ENCODE results near the gene CELSR1. TPM values are rescaled to one million over a fixed set of nuclear protein-coding genes. Genes with fewer than 3 reads are reported as not detected.

Gene CELSR1
- total RNA-seq, 1 donor from 2014 or later: 27.9 TPM

DNA sequence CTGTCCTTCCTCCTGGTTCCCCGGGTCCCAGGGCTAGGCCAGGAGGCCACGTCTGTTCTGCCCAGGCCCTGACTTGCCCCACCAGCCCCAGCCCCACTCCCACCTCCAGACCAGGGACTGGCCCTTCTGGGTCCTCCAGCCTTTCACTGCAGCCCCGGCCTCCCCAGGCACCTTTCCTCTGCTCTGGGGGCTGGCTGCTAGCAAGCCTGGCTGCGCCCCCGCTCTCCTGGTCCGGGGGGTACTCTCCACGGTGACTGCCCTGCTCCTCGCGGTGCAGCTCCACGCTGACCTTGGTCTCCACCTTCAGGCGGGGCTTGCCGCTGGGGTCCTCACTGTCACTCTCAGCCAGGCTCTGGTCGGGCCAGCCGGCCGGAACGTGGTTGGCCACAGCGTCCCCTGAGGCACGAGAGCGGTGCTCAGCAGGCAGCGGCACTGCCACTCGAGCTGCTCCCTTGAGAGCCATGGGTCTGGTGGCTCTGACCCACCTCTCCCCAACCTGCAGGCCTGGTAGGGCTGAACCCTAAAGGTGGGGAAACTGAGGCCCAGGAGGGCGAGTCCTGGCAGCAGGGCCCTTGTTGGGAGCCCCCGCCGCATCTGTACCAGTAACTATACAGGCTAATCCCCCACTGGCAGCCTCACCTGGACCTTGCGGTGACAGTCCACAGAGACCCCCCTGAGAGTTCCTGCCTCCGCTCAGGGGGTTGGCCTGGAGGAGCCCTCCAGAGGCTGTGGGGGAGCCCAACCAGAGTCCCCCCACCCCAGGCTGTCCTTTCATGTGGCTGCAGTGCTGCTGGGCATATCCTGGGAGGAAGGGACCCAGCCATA lies 172.9 kb downstream of the CELSR1 start:
- Mint-ChIP-seq H3K36me3 (ENCODE audit: low read depth) (peaks cover 7% of the 10 kb centered on the region), H3K27me3 (ENCODE audit: low read depth) (no peaks in the 10 kb centered on the region), H3K4me1 (ENCODE audit: low read depth) (no peaks in the 10 kb centered on the region), H3K9me3 (ENCODE audit: low read depth) (no peaks in the 10 kb centered on the region), H3K4me3 (ENCODE audit: unreplicated experiment) (no peak overlapping the region), H3K27ac (ENCODE audit: unreplicated experiment) (no peak overlapping the region)
- TF ChIP-seq, protein P1, sequence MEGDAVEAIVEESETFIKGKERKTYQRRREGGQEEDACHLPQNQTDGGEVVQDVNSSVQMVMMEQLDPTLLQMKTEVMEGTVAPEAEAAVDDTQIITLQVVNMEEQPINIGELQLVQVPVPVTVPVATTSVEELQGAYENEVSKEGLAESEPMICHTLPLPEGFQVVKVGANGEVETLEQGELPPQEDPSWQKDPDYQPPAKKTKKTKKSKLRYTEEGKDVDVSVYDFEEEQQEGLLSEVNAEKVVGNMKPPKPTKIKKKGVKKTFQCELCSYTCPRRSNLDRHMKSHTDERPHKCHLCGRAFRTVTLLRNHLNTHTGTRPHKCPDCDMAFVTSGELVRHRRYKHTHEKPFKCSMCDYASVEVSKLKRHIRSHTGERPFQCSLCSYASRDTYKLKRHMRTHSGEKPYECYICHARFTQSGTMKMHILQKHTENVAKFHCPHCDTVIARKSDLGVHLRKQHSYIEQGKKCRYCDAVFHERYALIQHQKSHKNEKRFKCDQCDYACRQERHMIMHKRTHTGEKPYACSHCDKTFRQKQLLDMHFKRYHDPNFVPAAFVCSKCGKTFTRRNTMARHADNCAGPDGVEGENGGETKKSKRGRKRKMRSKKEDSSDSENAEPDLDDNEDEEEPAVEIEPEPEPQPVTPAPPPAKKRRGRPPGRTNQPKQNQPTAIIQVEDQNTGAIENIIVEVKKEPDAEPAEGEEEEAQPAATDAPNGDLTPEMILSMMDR (IDR thresholded peaks at IDR 0.05): no peak
- DNase-seq (ENCODE audit: low spot score): no peak

DNA sequence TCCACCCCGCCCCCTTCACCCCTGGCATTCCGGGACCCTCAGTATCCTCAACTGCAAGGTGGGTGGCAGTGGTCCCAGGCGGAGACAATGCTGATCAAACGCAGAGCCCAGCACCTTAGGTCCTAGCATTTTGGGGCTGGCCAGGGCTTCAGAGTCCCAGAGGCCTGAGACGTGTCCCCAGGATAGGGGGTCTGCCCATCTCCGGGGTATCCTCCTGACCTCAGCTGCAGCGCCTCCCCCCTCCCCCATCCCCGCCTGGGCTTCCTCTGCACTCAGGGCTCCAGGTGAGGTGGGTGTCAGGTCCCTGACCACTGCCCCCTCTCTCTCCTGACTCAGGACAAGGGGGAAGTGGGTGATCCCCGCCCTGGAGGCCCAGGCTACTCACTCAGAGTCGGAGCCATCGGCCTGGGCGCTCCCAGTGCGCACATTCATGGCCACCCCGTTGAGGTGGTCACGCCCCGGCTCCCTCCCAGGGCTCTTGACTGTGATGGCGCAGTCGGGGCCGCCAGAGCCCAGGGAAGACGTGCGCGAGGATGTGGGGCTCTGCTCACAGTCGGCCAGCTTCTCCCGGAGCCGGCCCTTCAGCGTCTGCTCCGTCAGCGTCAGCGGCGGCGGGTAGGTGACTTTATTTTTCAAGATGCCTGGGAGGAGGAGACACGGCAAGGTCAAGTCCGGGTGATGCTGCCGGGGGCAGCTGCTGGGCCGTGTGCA lies 173.7 kb downstream of the CELSR1 start:
- no peak overlapping the region for H3K27ac Mint-ChIP-seq (ENCODE audit: unreplicated experiment)
- peaks cover 7% of the 10 kb centered on the region for H3K36me3 Mint-ChIP-seq (ENCODE audit: low read depth)
- peak; percentile 87 for DNase-seq (ENCODE audit: low spot score)
- H3K9me3 Mint-ChIP-seq (ENCODE audit: low read depth): no peaks in the 10 kb centered on the region
- no peak overlapping the region for H3K4me3 Mint-ChIP-seq (ENCODE audit: unreplicated experiment)
- H3K27me3 Mint-ChIP-seq (ENCODE audit: low read depth): no peaks in the 10 kb centered on the region
- TF ChIP-seq, protein P1 (IDR thresholded peaks at IDR 0.05): no peak
- H3K4me1 Mint-ChIP-seq (ENCODE audit: low read depth): no peaks in the 10 kb centered on the region

DNA sequence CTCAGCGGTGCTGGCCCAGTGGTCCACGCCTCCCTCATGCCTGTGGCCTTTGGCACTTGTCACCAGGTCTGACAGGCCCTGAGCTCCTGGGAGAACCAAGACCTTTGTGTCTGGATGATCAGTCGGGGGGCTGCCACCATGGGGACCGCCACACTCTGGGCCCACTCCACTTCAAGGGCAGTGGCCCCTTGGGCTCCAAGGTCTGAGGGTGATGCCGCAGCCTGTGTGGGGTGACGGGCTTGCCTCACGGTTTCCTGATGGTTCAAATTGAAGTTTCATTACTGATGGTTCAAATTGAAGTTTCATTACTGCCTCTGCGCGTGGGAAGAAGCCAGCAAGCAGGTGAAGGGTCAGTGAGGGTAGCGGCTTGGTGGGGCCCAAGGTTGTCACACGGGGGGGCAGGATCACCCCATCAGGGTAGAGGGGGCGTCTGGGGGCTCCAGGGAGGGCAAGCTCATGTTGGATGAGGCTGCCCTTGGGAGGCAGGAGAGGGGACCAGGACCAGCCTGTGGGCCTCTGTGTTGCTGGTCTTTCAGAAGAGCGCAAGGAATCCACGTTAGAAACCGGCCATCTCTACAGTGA lies 174.4 kb downstream of the CELSR1 start:
- no peak overlapping the region for H3K27ac Mint-ChIP-seq (ENCODE audit: unreplicated experiment)
- H3K4me1 Mint-ChIP-seq (ENCODE audit: low read depth): no peaks in the 10 kb centered on the region
- DNase-seq (ENCODE audit: low spot score): peak; percentile 62

DNA sequence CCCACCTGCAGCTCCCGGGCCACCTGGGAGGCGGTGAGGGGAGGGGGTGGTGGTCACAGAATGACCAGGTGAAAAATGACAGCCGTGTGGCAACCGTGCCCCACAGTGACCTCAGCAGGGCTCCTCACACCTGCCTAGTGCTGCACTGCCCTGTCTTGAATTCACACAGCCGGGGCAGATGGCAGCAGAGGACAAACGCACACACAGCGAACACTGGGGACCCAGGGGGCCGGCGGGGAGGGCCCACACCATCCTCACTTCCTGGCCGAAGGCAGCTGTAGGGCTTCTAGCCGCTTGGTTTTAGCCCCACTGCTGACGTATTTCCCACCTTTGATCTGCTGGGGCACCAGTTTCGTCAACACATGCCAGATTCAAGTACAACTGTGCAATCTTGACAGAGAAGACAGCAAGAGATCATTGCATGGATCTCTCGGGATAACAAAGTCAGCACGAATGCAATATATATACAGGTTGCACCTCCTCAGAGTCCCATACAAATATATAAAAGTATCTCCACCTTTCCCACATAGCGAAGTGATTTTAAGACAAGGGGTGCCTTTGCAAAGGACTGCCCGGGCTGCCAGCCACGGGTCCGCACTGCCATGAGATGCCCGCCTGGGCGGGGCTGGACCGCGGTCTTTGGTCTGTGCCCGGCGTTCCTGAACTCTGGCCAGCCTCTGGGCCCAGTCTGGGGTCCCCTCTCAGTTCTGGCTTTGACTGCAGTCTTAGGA lies 175.1 kb downstream of the CELSR1 start:
- H3K27me3 Mint-ChIP-seq (ENCODE audit: low read depth): no peaks in the 10 kb centered on the region
- H3K9me3 Mint-ChIP-seq (ENCODE audit: low read depth): no peaks in the 10 kb centered on the region
- H3K27ac Mint-ChIP-seq (ENCODE audit: unreplicated experiment): no peak overlapping the region
- H3K36me3 Mint-ChIP-seq (ENCODE audit: low read depth): peaks cover 9% of the 10 kb centered on the region
- peak; percentile 69 for DNase-seq (ENCODE audit: low spot score)
- TF ChIP-seq, protein P1 (IDR thresholded peaks at IDR 0.05): no peak
- H3K4me1 Mint-ChIP-seq (ENCODE audit: low read depth): no peaks in the 10 kb centered on the region
- H3K4me3 Mint-ChIP-seq (ENCODE audit: unreplicated experiment): no peak overlapping the region

More for the DNA sequence above, 174.4 kb downstream of the CELSR1 start:
- Mint-ChIP-seq H3K4me3 (ENCODE audit: unreplicated experiment) (no peak overlapping the region), H3K9me3 (ENCODE audit: low read depth) (no peaks in the 10 kb centered on the region), H3K36me3 (ENCODE audit: low read depth) (peaks cover 7% of the 10 kb centered on the region), H3K27me3 (ENCODE audit: low read depth) (no peaks in the 10 kb centered on the region)
- TF ChIP-seq, protein P1 (IDR thresholded peaks at IDR 0.05): no peak

DNA sequence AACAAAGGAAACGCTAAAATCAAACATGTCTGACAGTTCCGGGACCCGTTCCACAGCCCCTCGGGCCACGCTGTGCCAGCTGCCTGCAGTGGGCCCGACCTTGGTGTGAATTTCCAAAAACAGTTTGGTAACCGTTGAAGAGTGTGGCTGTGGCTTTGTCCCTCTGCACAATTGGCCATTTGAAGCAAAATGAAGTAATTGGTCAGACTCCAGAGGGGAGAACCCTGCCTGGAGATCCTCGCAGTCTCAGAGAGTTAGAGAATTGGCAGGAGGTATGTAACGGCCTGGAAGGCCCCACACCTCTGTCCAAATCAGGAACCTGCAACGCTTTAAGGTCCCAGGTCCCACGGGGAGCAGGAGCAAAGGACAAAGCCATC lies 175.6 kb downstream of the CELSR1 start:
- TF ChIP-seq, protein P1 (IDR thresholded peaks at IDR 0.05): no peak
- Mint-ChIP-seq H3K27me3 (ENCODE audit: low read depth) (no peaks in the 10 kb centered on the region), H3K27ac (ENCODE audit: unreplicated experiment) (no peak overlapping the region), H3K9me3 (ENCODE audit: low read depth) (no peaks in the 10 kb centered on the region), H3K4me1 (ENCODE audit: low read depth) (no peaks in the 10 kb centered on the region), H3K4me3 (ENCODE audit: unreplicated experiment) (no peak overlapping the region), H3K36me3 (ENCODE audit: low read depth) (peaks cover 11% of the 10 kb centered on the region)
- no peak for DNase-seq (ENCODE audit: low spot score)
